ENCODE results near the gene SPDYE3.
"Not testable (repeated sequence)": the region's sequence is repeated elsewhere in the genome, so short reads cannot be mapped to it uniquely, and the experiment has no call there.

DNA sequence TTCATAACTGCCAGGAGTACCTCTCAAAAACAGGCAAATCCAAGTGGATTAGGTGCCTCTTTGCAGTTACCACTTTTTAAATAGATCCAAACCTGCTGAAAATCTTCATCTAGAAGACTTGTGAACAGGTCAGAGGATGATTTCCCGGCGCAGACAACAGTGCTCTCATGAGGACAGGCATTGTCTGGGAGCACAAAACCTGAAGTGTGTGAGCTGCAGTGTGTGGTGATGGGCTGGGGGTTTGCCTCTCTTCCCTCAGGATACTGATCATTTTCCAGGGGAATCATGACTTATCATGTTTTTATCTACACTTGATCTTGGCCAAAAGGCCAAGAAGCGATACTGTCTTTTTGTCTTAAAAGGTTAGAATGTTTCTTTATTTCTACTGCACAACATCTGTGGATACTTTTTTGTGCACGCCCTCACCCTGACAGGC is 36.6 kb downstream of the SPDYE3 start:
- TF ChIP-seq, protein P1, sequence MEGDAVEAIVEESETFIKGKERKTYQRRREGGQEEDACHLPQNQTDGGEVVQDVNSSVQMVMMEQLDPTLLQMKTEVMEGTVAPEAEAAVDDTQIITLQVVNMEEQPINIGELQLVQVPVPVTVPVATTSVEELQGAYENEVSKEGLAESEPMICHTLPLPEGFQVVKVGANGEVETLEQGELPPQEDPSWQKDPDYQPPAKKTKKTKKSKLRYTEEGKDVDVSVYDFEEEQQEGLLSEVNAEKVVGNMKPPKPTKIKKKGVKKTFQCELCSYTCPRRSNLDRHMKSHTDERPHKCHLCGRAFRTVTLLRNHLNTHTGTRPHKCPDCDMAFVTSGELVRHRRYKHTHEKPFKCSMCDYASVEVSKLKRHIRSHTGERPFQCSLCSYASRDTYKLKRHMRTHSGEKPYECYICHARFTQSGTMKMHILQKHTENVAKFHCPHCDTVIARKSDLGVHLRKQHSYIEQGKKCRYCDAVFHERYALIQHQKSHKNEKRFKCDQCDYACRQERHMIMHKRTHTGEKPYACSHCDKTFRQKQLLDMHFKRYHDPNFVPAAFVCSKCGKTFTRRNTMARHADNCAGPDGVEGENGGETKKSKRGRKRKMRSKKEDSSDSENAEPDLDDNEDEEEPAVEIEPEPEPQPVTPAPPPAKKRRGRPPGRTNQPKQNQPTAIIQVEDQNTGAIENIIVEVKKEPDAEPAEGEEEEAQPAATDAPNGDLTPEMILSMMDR (IDR thresholded peaks at IDR 0.05), result peak in 1 of 7 experiments; percentile 22
- not testable (repeated sequence) for TF ChIP-seq POLR2AphosphoS5 (IDR thresholded peaks at IDR 0.05)

Measured in stomach (tissue), 4 donors.